HEK293 (cell line): ENCODE results near the gene KCTD15.
"Not testable (repeated sequence)": the region's sequence is repeated elsewhere in the genome, so short reads cannot be mapped to it uniquely, and the experiment has no call there.

Experiments
- CTCF ChIA-PET: fragments of 350-600 bp; formaldehyde crosslinking; extraction: SDS; loops from one replicate; lab custom pipeline; 2021; ENCODE audit warnings: antibody characterized with exemption; lab: Yijun Ruan, JAX
- POLR2A ChIA-PET: fragments of 300-600 bp; formaldehyde crosslinking; extraction: SDS; loops from one replicate; lab custom pipeline; 2020; ENCODE audit warnings: antibody characterized with exemption, inconsistent platforms; lab: Yijun Ruan, JAX
- H3K27ac ChIP-seq: fragments of 200-500 bp; sonication (Bioruptor generic); 2 replicates; pipeline ENCODE4 v1.5.1; 2014; ENCODE audit warnings: low read depth, low read length, control low read depth, inconsistent platforms; ENCODE audit errors: extremely low read depth
- H3K36me3 ChIP-seq, 2 experiments: fragments of 200-500 bp in 1 of 2; sonication (Bioruptor generic) in 1 of 2; 1 replicate in 1 of 2; 2 replicates in 1 of 2; pipeline ENCODE4 v1.5.1; 2014 to 2017; ENCODE audit warnings: inconsistent platforms in 2 of 2, low read length in 2 of 2; ENCODE audit not compliant: control insufficient read depth in 2 of 2, insufficient read depth in 1 of 2
- H3K4me1 ChIP-seq: fragments of 200-500 bp; sonication (Bioruptor generic); 2 replicates; pipeline ENCODE4 v1.5.1; 2014; ENCODE audit warnings: mild to moderate bottlenecking, low read length, inconsistent platforms; ENCODE audit not compliant: control insufficient read depth, insufficient read depth
- H3K4me3 ChIP-seq: 2 replicates; pipeline ENCODE4 v1.5.1; 2011; ENCODE audit warnings: low read depth, mild to moderate bottlenecking, control low read depth, low read length, moderate library complexity
- H3K9me3 ChIP-seq: fragments of 200-500 bp; sonication (Bioruptor generic); 2 replicates; pipeline ENCODE4 v1.5.1; 2014; ENCODE audit warnings: low read depth, low read length, inconsistent platforms; ENCODE audit not compliant: control insufficient read depth, insufficient read depth
- BCL11A ChIP-seq: fragments of 450-650 bp; formaldehyde crosslinking; IDR thresholded peaks from 2 replicates; pipeline ENCODE4 v1.5.1; 2016; ENCODE audit warnings: low read depth, missing biosample characterization, missing genetic modification characterization
- FEZF1 ChIP-seq: fragments of 450-650 bp; formaldehyde crosslinking; IDR thresholded peaks from 2 replicates; pipeline ENCODE4 v1.5.1; 2016; ENCODE audit warnings: missing biosample characterization, missing genetic modification characterization
- HOXC10 ChIP-seq: sonication (generic); formaldehyde crosslinking; IDR thresholded peaks from 2 replicates; pipeline ENCODE4 v1.8.1; 2023; ENCODE audit warnings: mild to moderate bottlenecking, missing genetic modification reagents
- KLF17 ChIP-seq: fragments of 450-650 bp; formaldehyde crosslinking; IDR thresholded peaks from 2 replicates; pipeline ENCODE4 v1.5.1; 2016; ENCODE audit warnings: missing biosample characterization, missing genetic modification characterization
- KLF9 ChIP-seq: fragments of 450-650 bp; formaldehyde crosslinking; IDR thresholded peaks from 2 replicates; pipeline ENCODE4 v1.5.1; 2016; ENCODE audit warnings: missing biosample characterization, missing genetic modification characterization, low read depth
- MEIS1 ChIP-seq: sonication (generic); formaldehyde crosslinking; IDR thresholded peaks from 2 replicates; pipeline ENCODE4 v1.8.1; 2022; ENCODE audit warnings: missing genetic modification reagents, mild to moderate bottlenecking, borderline replicate concordance
- OVOL3 ChIP-seq: fragments of 450-650 bp; formaldehyde crosslinking; IDR thresholded peaks from 2 replicates; pipeline ENCODE4 v1.5.1; 2016; ENCODE audit warnings: missing biosample characterization, missing genetic modification characterization
- SP3 ChIP-seq: fragments of 450-650 bp; formaldehyde crosslinking; IDR thresholded peaks from 2 replicates; pipeline ENCODE4 v1.5.1; 2016; ENCODE audit warnings: missing biosample characterization, missing genetic modification characterization
- SP7 ChIP-seq: fragments of 450-650 bp; formaldehyde crosslinking; IDR thresholded peaks from 2 replicates; pipeline ENCODE4 v1.5.1; 2016; ENCODE audit warnings: missing biosample characterization, missing genetic modification characterization
- TSHZ1 ChIP-seq: fragments of 450-650 bp; formaldehyde crosslinking; IDR thresholded peaks from 2 replicates; pipeline ENCODE4 v1.5.1; 2016; ENCODE audit warnings: missing biosample characterization, missing genetic modification characterization, borderline replicate concordance
- ZEB2 ChIP-seq: fragments of 450-650 bp; formaldehyde crosslinking; IDR thresholded peaks from 2 replicates; pipeline ENCODE4 v1.5.1; 2016; ENCODE audit warnings: missing biosample characterization, missing genetic modification characterization
- ZNF121 ChIP-seq: fragments of 450-650 bp; formaldehyde crosslinking; IDR thresholded peaks from 2 replicates; pipeline ENCODE4 v1.5.1; 2016; ENCODE audit warnings: missing biosample characterization, missing genetic modification characterization
- ZNF132 ChIP-seq: fragments of 450-650 bp; formaldehyde crosslinking; IDR thresholded peaks from 2 replicates; pipeline ENCODE4 v1.5.1; 2017; ENCODE audit warnings: missing biosample characterization, missing genetic modification characterization, borderline replicate concordance
- ZNF157 ChIP-seq: fragments of 450-650 bp; formaldehyde crosslinking; IDR thresholded peaks from 2 replicates; pipeline ENCODE4 v1.5.1; 2016; ENCODE audit warnings: missing biosample characterization, missing genetic modification characterization
- ZNF211 ChIP-seq: fragments of 450-650 bp; formaldehyde crosslinking; IDR thresholded peaks from 2 replicates; pipeline ENCODE4 v1.5.1; 2016; ENCODE audit warnings: low read depth, missing biosample characterization, missing genetic modification characterization
- ZNF214 ChIP-seq: fragments of 450-650 bp; formaldehyde crosslinking; IDR thresholded peaks from 2 replicates; pipeline ENCODE4 v1.5.1; 2017; ENCODE audit warnings: missing biosample characterization, mild to moderate bottlenecking, missing genetic modification characterization, borderline replicate concordance
- ZNF223 ChIP-seq: fragments of 450-650 bp; formaldehyde crosslinking; IDR thresholded peaks from 2 replicates; pipeline ENCODE4 v1.5.1; 2016; ENCODE audit warnings: missing biosample characterization, missing genetic modification characterization
- ZNF292 ChIP-seq: fragments of 450-650 bp; formaldehyde crosslinking; IDR thresholded peaks from 2 replicates; pipeline ENCODE4 v1.5.1; 2016; ENCODE audit warnings: low read depth, missing biosample characterization, missing genetic modification characterization, borderline replicate concordance
- ZNF354C ChIP-seq: fragments of 450-650 bp; formaldehyde crosslinking; IDR thresholded peaks from 2 replicates; pipeline ENCODE4 v1.5.1; 2016; ENCODE audit warnings: missing biosample characterization, missing genetic modification characterization, low read depth, borderline replicate concordance
- ZNF394 ChIP-seq: fragments of 450-650 bp; formaldehyde crosslinking; IDR thresholded peaks from 2 replicates; pipeline ENCODE4 v1.5.1; 2016; ENCODE audit warnings: missing biosample characterization, missing genetic modification characterization, mild to moderate bottlenecking, moderate library complexity, borderline replicate concordance
- ZNF548 ChIP-seq: fragments of 450-650 bp; formaldehyde crosslinking; IDR thresholded peaks from 2 replicates; pipeline ENCODE4 v1.5.1; 2016; ENCODE audit warnings: missing biosample characterization, missing genetic modification characterization
- ZNF571 ChIP-seq: fragments of 450-650 bp; formaldehyde crosslinking; IDR thresholded peaks from 2 replicates; pipeline ENCODE4 v1.5.0; 2017; ENCODE audit warnings: missing biosample characterization, missing genetic modification characterization
- ZNF623 ChIP-seq: fragments of 450-650 bp; formaldehyde crosslinking; IDR thresholded peaks from 2 replicates; pipeline ENCODE4 v1.5.1; 2016; ENCODE audit warnings: missing biosample characterization, missing genetic modification characterization
- ZNF624 ChIP-seq: fragments of 450-650 bp; formaldehyde crosslinking; IDR thresholded peaks from 2 replicates; pipeline ENCODE4 v1.5.1; 2017; ENCODE audit warnings: missing biosample characterization, missing genetic modification characterization
- ZNF626 ChIP-seq: fragments of 450-650 bp; sonication (Bioruptor Pico); formaldehyde crosslinking; IDR thresholded peaks from 2 replicates; pipeline ENCODE4 v1.5.1; 2018; ENCODE audit warnings: missing biosample characterization, missing genetic modification characterization, inconsistent platforms
- ZNF768 ChIP-seq: fragments of 450-650 bp; formaldehyde crosslinking; IDR thresholded peaks from 2 replicates; pipeline ENCODE4 v1.5.1; 2018; ENCODE audit warnings: missing biosample characterization, mild to moderate bottlenecking, missing genetic modification characterization
- ZNF776 ChIP-seq: fragments of 450-650 bp; formaldehyde crosslinking; IDR thresholded peaks from 2 replicates; pipeline ENCODE4 v1.5.0; 2017; ENCODE audit warnings: missing biosample characterization, missing genetic modification characterization, borderline replicate concordance

KCTD15 gene

GRCh38 chr19:33819078-33819477 is 22.4 kb downstream of the KCTD15 start:
- TF ChIP-seq ZNF121 (tag by site-specific recombination) = peak; percentile 81
- not testable (repeated sequence) for H3K4me3 ChIP-seq, H3K9me3 ChIP-seq, H3K36me3 ChIP-seq
- Histone ChIP-seq H3K27ac (0 out of 2 replicates have a peak overlapping the region, but pooled peaks have one; percentile 74), H3K4me1 (peaks cover 20% of the 10 kb centered on the region)
- ChIA-PET POLR2A (interaction anchor here (0.8 to 3.0 kb wide), 6 partner anchors 9 to 546 kb away, joined by 3 to 16 read pairs (median 4); partner anchors contain the start of genes GPI and KCTD15), CTCF (interaction anchor here (0.6 to 4.3 kb wide), 10 partner anchors 13 to 821 kb away, joined by 3 to 23 read pairs (median 6); no protein-coding TSS in a partner anchor)

- ChIA-PET CTCF (interaction anchor here (0.6 to 4.3 kb wide), 12 partner anchors 18 to 821 kb away, joined by 3 to 23 read pairs (median 6); no protein-coding TSS in a partner anchor), POLR2A (interaction anchor here (0.6 to 3.0 kb wide), 7 partner anchors 9 to 545 kb away, joined by 3 to 16 read pairs (median 4); partner anchors contain the start of genes GPI and KCTD15)
These were observed 22.8 kb downstream of the KCTD15 start for GRCh38 chr19:33819506-33819879.

GRCh38 chr19:33819880-33820781 is 23.5 kb downstream of the KCTD15 start:
- peaks cover 19% of the 10 kb centered on the region for H3K4me1 ChIP-seq
- H3K27ac ChIP-seq = peak overlapping the region; percentile 74; the same call in 1 of the 2 replicates
- POLR2A ChIA-PET = interaction anchor here (0.6 to 3.0 kb wide), 6 partner anchors 10 to 86 kb away, joined by 3 to 16 read pairs (median 4); partner anchors contain the start of gene KCTD15
- CTCF ChIA-PET = interaction anchor here (0.6 to 4.3 kb wide), 14 partner anchors 19 to 820 kb away, joined by 3 to 23 read pairs (median 4); no protein-coding TSS in a partner anchor
- peak overlapping the region; percentile 18 for H3K4me3 ChIP-seq
- no peaks in the 10 kb centered on the region for H3K9me3 ChIP-seq
- peaks cover 0 to 3% of the 10 kb centered on the region in 2 experiments; a peak in 2 of 3 replicates for H3K36me3 ChIP-seq
- TF ChIP-seq ZEB2 (tag by site-specific recombination) (peak; percentile 91), ZNF776 (tag by site-specific recombination) (no peak), SP7 (tag by site-specific recombination) (peak; percentile 84), ZNF571 (tag by site-specific recombination) (no peak), TSHZ1 (tag by site-specific recombination) (no peak), SP3 (tag by site-specific recombination) (peak; percentile 74), ZNF548 (tag by site-specific recombination) (no peak), FEZF1 (tag by site-specific recombination) (no peak), ZNF354C (tag by site-specific recombination) (no peak), ZNF157 (tag by site-specific recombination) (no peak), ZNF394 (tag by site-specific recombination) (no peak), MEIS1 (CRISPR knock-in tag) (no peak), ZNF132 (tag by site-specific recombination) (no peak), ZNF768 (tag by site-specific recombination) (no peak), ZNF214 (tag by site-specific recombination) (no peak), ZNF292 (tag by site-specific recombination) (no peak), KLF9 (tag by site-specific recombination) (peak; percentile 100), KLF17 (peak; percentile 95), ZNF211 (tag by site-specific recombination) (no peak), BCL11A (tag by site-specific recombination) (no peak), HOXC10 (no peak), ZNF623 (tag by site-specific recombination) (no peak), ZNF624 (tag by site-specific recombination) (no peak)

More at GRCh38 chr19:33819506-33819879, 22.8 kb downstream of the KCTD15 start:
- TF ChIP-seq ZNF626 (tag by site-specific recombination) (no peak), OVOL3 (no peak), ZEB2 (tag by site-specific recombination) (no peak), ZNF223 (tag by site-specific recombination) (0 out of 2 replicates have a peak, but pooled peaks have one; percentile 15)
- Histone ChIP-seq H3K9me3 (no peaks in the 10 kb centered on the region), H3K4me3 (peak overlapping the region; percentile 18), H3K4me1 (peaks cover 20% of the 10 kb centered on the region), H3K27ac (peak overlapping the region; percentile 74; the same call in 1 of the 2 replicates), H3K36me3 (peaks cover under 1 to 3% of the 10 kb centered on the region in 2 experiments)
